Transverse colon (tissue), 4 donors: Measurements from ENCODE around the gene FAM193B. TPM values are rescaled to one million over a fixed set of nuclear protein-coding genes. Genes with fewer than 3 reads are reported as not detected.

ENCODE experiments used
- DNase-seq: peaks from one replicate; pipeline ENCODE4 v3.0.0-alpha.2; 2019
- H3K27ac ChIP-seq, 4 donors: fragments of 200-600 bp; sonication (generic); 2 replicates each; pipeline ENCODE4 v1.5.1; 2016 to 2018; ENCODE audit warnings: inconsistent platforms in 4 of 4
- H3K27me3 ChIP-seq: fragments of 200-600 bp; sonication (generic); 2 replicates; pipeline ENCODE4 v1.5.1; 2017; ENCODE audit warnings: inconsistent platforms
- H3K36me3 ChIP-seq, 4 donors: fragments of 200-600 bp; sonication (generic); 2 replicates each; pipeline ENCODE4 v1.5.1; 2017 to 2019; ENCODE audit warnings: inconsistent platforms in 4 of 4
- H3K4me1 ChIP-seq, 4 donors: fragments of 200-600 bp; sonication (generic); 2 replicates each; pipeline ENCODE4 v1.5.1; 2017 to 2020; ENCODE audit warnings: inconsistent platforms in 4 of 4
- H3K4me3 ChIP-seq, 4 donors: fragments of 200-600 bp; sonication (generic); 1 replicate in 1 of 4; 2 replicates in 3 of 4; pipeline versions ENCODE4 v1.5.1 to v1.6.1; 2017 to 2019; ENCODE audit warnings: inconsistent platforms in 4 of 4
- H3K9me3 ChIP-seq, 2 donors: fragments of 200-600 bp; sonication (generic); 2 replicates each; pipeline ENCODE4 v1.5.1; 2017 to 2019; ENCODE audit warnings: inconsistent platforms in 2 of 2
- EP300 ChIP-seq: sonication (generic); formaldehyde crosslinking; IDR thresholded peaks from one replicate; pipeline ENCODE4 v1.6.1; 2017; ENCODE audit warnings: antibody characterized with exemption, low read depth
- POLR2A ChIP-seq: fragments of 450-650 bp; IDR thresholded peaks from one replicate; pipeline ENCODE4 v1.6.1; 2016; ENCODE audit warnings: antibody characterized with exemption, mild to moderate bottlenecking, moderate library complexity
- POLR2AphosphoS5 ChIP-seq, 3 donors: sonication (generic); formaldehyde crosslinking; IDR thresholded peaks; one replicate each; pipeline ENCODE4 v1.6.1; 2016; ENCODE audit warnings: antibody characterized with exemption in 3 of 3
- WGBS, 2 donors: methylation state at CpG; one replicate each; pipeline ENCODE4 v1.1.5; 2018; ENCODE audit warnings: low coverage in 1 of 2; 5-methylcytosine and 5-hydroxymethylcytosine counted together
- in situ Hi-C, 4 donors: fragments of 200-750 bp; cut with MboI; loops; one replicate each; pipeline versions ENCODE4 v1.15.0 to v1.15.1; 2017; ENCODE audit warnings: low sequenced_read_pairs in 3 of 4, low pct_ligation_motif_present in 1 of 4, low pct_unique_long_range_greater_than_20kb in 1 of 4
- intact Hi-C: fragments of 100-400 bp; cut with DNase I; formaldehyde crosslinking; loops from one replicate; pipeline ENCODE4 v1.15.1; 2023; ENCODE audit warnings: low total_unique reads
- total RNA-seq, 4 donors: library from RNA; depleted of rRNA; stranded (reverse); fragments of >200 nt; gene quantifications; one replicate each; pipeline ENCODE4 v1.1.0, GENCODE V29; 2016
- TF ChIP-seq, protein P1 (sequence below), 5 experiments: fragments of 200-600 bp in 3 of 5; fragments of 450-650 bp in 2 of 5; sonication (generic) in 3 of 5; IDR thresholded peaks; 1 replicate in 2 of 5; 2 replicates in 3 of 5; pipeline ENCODE4 v1.5.1; 2016 to 2017; ENCODE audit warnings: antibody characterized with exemption in 5 of 5, inconsistent platforms in 3 of 5, mild to moderate bottlenecking in 2 of 5, moderate library complexity in 1 of 5

FAM193B gene
- total RNA-seq, 4 donors from 2014 or later = 59.7 to 128 (median 63.5) TPM

DNA sequence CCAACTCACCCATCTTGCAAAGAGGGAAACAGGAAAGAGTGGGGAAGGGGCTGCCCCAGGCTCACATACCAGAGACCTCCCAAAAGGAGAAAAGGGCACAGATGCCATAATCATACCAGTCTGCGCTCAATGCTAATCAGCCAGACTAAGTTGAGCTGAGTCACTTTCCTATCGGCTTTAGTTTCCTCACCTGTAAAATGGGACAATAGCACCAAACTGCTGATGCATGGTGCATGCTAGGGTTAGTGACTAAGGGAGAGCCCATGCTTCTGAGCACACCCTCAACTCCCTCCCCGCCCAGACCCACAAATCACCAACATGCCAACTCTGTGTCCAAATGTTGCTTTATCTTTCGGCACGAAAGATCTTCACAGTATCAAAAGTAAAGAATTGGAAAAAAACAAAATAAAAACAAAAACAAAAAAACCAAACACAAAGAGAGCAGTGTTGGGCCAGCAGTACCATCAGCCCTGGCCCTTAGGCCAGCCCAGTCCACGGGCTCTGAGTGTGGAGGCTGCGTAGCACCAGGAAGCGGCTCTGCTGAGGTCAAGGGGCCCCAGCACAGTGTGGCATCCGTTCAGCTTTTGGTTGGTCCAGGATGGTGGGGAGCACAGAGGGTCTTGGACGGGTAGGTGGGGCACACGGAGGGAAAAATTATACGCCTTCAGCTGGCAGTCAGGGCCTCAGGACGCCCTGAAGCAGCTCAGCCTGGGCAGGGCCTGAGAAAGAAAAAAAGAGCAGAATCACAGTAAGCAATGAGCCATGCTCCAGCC lies 34.7 kb downstream of the FAM193B start:
- no peak overlapping the region for H3K27ac ChIP-seq
- intact Hi-C loops = no loop called here
- H3K36me3 ChIP-seq = peaks cover 0 to 32% (median 12%) of the 10 kb centered on the region in 4 donors
- H3K4me1 ChIP-seq = peaks cover 11 to 20% (median 18%) of the 10 kb centered on the region in 4 donors
- H3K27me3 ChIP-seq = no peaks in the 10 kb centered on the region
- no peak for TF ChIP-seq POLR2A
- TF ChIP-seq POLR2AphosphoS5 (IDR thresholded peaks at IDR 0.05) = no peak
- TF ChIP-seq, protein P1, sequence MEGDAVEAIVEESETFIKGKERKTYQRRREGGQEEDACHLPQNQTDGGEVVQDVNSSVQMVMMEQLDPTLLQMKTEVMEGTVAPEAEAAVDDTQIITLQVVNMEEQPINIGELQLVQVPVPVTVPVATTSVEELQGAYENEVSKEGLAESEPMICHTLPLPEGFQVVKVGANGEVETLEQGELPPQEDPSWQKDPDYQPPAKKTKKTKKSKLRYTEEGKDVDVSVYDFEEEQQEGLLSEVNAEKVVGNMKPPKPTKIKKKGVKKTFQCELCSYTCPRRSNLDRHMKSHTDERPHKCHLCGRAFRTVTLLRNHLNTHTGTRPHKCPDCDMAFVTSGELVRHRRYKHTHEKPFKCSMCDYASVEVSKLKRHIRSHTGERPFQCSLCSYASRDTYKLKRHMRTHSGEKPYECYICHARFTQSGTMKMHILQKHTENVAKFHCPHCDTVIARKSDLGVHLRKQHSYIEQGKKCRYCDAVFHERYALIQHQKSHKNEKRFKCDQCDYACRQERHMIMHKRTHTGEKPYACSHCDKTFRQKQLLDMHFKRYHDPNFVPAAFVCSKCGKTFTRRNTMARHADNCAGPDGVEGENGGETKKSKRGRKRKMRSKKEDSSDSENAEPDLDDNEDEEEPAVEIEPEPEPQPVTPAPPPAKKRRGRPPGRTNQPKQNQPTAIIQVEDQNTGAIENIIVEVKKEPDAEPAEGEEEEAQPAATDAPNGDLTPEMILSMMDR (IDR thresholded peaks at IDR 0.05) = no peak
- no peak for TF ChIP-seq EP300
- in situ Hi-C loops = loop anchor here in 1 of 4 donors (25.0 kb wide), 1 partner anchor 132 kb away; the partner anchor contains the start of gene SLC34A1
- DNase-seq = no peak
- H3K9me3 ChIP-seq = no peaks in the 10 kb centered on the region
- no peak overlapping the region for H3K4me3 ChIP-seq
- 78 to 80% methylated on average over 10 to 13 of the region's 13 CpGs for WGBS, 2 donors

DNA sequence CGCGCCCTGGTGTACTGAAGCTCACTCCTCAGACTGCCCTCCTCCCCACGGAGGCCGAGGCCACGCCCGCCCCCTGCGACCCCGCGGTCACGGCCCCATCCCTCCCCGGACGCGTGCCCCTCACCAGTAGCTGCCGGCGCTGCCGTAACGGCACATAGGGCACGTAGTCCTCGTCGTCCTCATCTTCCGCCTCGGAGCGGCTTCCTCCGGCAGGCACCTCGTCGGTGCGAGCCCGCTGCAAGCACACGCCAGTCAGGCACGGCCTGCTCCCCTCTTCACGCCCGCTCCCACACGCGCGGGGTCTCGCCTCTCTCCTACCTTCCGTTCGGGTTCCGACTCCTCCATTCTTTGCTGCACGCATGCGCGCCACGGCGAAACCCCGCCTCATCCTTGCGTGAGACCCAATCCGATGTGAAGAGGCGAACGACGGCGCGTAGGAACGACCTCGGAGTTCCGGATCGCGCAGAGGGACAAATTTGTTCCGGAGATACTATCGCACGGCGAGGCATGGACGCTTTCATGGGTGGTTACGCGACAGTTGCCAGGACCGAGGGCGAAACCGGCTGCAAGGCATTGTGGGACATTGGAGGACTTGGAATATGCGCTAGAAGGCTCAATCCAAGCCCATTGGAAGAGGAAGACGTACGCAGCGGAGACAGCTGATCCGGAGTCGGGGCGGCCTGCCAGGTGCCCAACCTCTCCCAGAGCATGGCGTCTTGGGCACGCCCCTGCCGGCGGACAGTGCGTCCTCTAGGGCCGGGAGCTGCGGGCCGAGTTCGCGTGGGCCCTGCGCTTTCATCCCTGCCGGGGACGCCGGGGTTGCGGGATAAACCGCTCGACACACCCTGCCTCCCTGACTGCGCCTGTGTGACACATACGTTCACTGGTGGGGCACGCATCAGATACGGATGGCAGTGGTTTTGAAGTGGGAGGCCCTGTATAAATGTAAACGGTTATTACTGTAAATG lies 37.5 kb downstream of the FAM193B start, which contains the start of gene DDX41:
TSS of gene DDX41 (minus strand) at position 361 of the 968 bp plus-strand sequence. CDS start at position 345, 16 bp downstream.
- H3K4me1 ChIP-seq = peaks cover 11 to 20% (median 18%) of the 10 kb centered on the region in 4 donors
- WGBS, 2 donors = 1% methylated on average over 94 of the region's 96 CpGs; no CpG with 5 or more reads in 1 of the 2 donors
- intact Hi-C loops (no loop called here), in situ Hi-C loops (loop anchor here in 1 of 4 donors (25.0 kb wide), 1 partner anchor 130 kb away; the partner anchor contains the start of gene SLC34A1)
- H3K27me3 ChIP-seq = no peaks in the 10 kb centered on the region
- H3K36me3 ChIP-seq = peaks cover 0 to 45% (median 17%) of the 10 kb centered on the region in 4 donors
- peak within 1 kb of the TSS; percentile 81 to 97 (median 86) for H3K4me3 ChIP-seq
- peak within 1 kb of the TSS; percentile 85 to 93 (median 91) for H3K27ac ChIP-seq
- no peaks in the 10 kb centered on the region for H3K9me3 ChIP-seq
- TF ChIP-seq, protein P1 (IDR thresholded peaks at IDR 0.05) = no peak
- TF ChIP-seq POLR2AphosphoS5 (IDR thresholded peaks at IDR 0.05) = peak; percentile 85 to 92 (median 86)
- no peak for TF ChIP-seq EP300
- TF ChIP-seq POLR2A = peak; percentile 62
- peak; percentile 98 for DNase-seq

DNA sequence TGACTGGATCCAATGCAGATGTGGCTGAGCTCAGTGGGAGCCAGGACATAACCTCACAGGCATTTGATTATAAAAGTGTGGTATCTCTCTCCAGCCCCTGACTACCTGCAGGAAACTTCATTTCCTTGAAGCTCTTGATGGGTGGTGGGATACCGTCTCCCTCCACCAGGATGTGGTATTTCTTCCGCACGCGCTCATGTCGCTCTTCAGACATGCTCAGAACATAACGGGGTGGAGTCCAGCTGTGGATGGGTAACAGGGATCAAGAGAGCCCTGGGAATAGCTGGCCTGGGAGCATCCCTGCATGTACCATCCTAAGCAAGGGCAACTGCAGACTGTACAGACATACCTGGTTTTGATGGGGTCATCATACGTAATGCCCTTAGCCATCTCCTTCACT lies 38.8 kb downstream of the FAM193B start:
- DNase-seq = no peak
- peaks cover 0 to 44% (median 15%) of the 10 kb centered on the region in 4 donors for H3K36me3 ChIP-seq
- 85 to 100% methylated on average over 3 to 7 of the region's 7 CpGs for WGBS, 2 donors

More for the DNA sequence above, 38.8 kb downstream of the FAM193B start:
- peaks cover 11 to 20% (median 18%) of the 10 kb centered on the region in 4 donors for H3K4me1 ChIP-seq
- intact Hi-C loops (no loop called here), in situ Hi-C loops (loop anchor here in 1 of 4 donors (25.0 kb wide), 1 partner anchor 128 kb away; the partner anchor contains the start of gene SLC34A1)
- H3K27me3 ChIP-seq = no peaks in the 10 kb centered on the region
- H3K27ac ChIP-seq = no peak overlapping the region
- TF ChIP-seq EP300 (no peak), POLR2A (no peak), POLR2AphosphoS5 (IDR thresholded peaks at IDR 0.05) (no peak)
- TF ChIP-seq, protein P1 (IDR thresholded peaks at IDR 0.05) = no peak
- H3K9me3 ChIP-seq = no peaks in the 10 kb centered on the region
- H3K4me3 ChIP-seq = peak overlapping the region in 2 of 4 donors; percentile 81 to 89
